Spleen (tissue), 7 donors: ENCODE measurements around the gene XPNPEP2.

ENCODE experiments used
- CTCF ChIP-seq, 11 experiments: fragments of 200-600 bp in 7 of 11; fragments of 450-650 bp in 4 of 11; sonication (generic) in 4 of 11; IDR thresholded peaks in 8 of 11; conservative IDR thresholded peaks in 3 of 11; 1 replicate in 7 of 11; 2 replicates in 4 of 11; pipeline versions ENCODE4 v1.4.0 to v1.8.0; 2016 to 2021; ENCODE audit warnings: antibody characterized with exemption in 11 of 11, inconsistent platforms in 4 of 11, mild to moderate bottlenecking in 1 of 11
- POLR2A ChIP-seq, 3 donors: fragments of 450-650 bp; IDR thresholded peaks; one replicate each; pipeline ENCODE4 v1.5.1; 2017; ENCODE audit warnings: antibody characterized with exemption in 3 of 3, mild to moderate bottlenecking in 1 of 3
- POLR2AphosphoS5 ChIP-seq, 3 donors: sonication (generic); formaldehyde crosslinking; IDR thresholded peaks; one replicate each; pipeline ENCODE4 v1.5.1; 2017; ENCODE audit warnings: antibody characterized with exemption in 3 of 3
- donor health status: DM: no; HTN: no; CAD: no; lungs with moderate emphysema.
- donor health status: DM: no; HTN: no; CAD: no.
- donor health status: DM: no; HTN: no; CAD: no.

- TF ChIP-seq CTCF (IDR thresholded peaks at IDR 0.05 in 8 of 11, conservative IDR thresholded peaks at IDR 0.05 in 3 of 11) (no peak), POLR2A (IDR thresholded peaks at IDR 0.05) (no peak), POLR2AphosphoS5 (IDR thresholded peaks at IDR 0.05) (no peak)
These were observed 2.3 kb upstream of the XPNPEP2 start for GRCh38 chrX:129736491-129736890.
